Mucosa of rectum (tissue), 2 donors: ENCODE results near the gene CHRNG.

Experiments
- H3K27ac ChIP-seq, 2 donors: one replicate each; pipeline ENCODE4 v1.7.0; 2013; ENCODE audit warnings: inconsistent platforms in 2 of 2, low read depth in 2 of 2, low read length in 2 of 2
- H3K27me3 ChIP-seq, 2 donors: one replicate each; pipeline ENCODE4 v1.7.0; 2013; ENCODE audit warnings: low read length in 2 of 2; ENCODE audit not compliant: control insufficient read depth in 2 of 2, insufficient read depth in 2 of 2
- H3K36me3 ChIP-seq, 2 donors: one replicate each; pipeline ENCODE4 v1.7.0; 2013; ENCODE audit warnings: low read length in 2 of 2; ENCODE audit not compliant: control insufficient read depth in 2 of 2, insufficient read depth in 2 of 2
- H3K4me1 ChIP-seq, 2 donors: one replicate each; pipeline ENCODE4 v1.7.0; 2013; ENCODE audit warnings: low read length in 2 of 2, mild to moderate bottlenecking in 1 of 2; ENCODE audit not compliant: control insufficient read depth in 2 of 2, insufficient read depth in 2 of 2
- H3K4me3 ChIP-seq, 2 donors: one replicate each; pipeline ENCODE4 v1.7.0; 2013; ENCODE audit warnings: low read length in 2 of 2
- H3K9ac ChIP-seq, 2 donors: one replicate each; pipeline ENCODE4 v1.7.0; 2013; ENCODE audit warnings: low read length in 2 of 2, low read depth in 1 of 2, mild to moderate bottlenecking in 1 of 2
- H3K9me3 ChIP-seq, 2 donors: one replicate each; pipeline ENCODE4 v1.7.0; 2013; ENCODE audit warnings: low read length in 2 of 2; ENCODE audit not compliant: control insufficient read depth in 2 of 2
- donor health status: healthy.
- donor health status: Normal muscosa, but diverticular disease.

CHRNG gene

DNA sequence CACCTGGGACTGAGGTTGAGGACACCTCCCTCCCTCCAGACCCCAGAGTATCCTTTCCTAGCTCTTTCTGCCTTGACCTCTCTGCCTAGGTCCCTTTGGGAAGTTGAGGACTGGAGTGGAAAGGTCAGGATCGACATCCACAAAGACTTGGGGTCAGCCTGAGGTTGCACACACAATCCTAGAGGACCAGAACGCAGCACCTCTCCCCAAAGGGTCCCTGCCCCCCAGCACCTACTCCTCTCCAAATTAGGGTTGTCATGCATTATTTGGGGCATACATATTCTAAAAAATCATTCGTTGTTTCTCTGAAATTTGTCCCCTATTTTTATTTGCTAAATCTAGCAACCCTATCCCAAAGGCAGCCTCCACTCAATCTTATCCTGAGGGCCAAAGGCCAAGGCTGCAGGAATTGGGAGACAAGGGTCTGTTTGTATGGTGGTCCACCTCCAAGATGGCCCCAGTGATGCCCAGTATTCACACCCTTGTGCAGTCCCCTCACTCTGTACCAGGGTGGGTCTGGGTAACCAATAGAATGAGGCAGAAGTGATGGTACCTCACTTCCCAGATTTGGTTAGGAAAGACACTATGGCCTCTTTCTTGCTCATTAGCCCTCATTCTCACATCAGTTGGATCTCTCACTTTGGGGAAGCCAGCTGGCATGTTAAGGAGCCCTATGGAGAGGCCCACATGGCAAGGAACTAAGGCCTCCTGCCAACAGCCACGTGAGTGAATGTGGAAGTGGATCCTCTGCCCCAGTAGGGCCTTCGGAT lies 3.5 kb upstream of the CHRNG start:
- no peaks in the 10 kb centered on the region for H3K4me1 ChIP-seq

DNA sequence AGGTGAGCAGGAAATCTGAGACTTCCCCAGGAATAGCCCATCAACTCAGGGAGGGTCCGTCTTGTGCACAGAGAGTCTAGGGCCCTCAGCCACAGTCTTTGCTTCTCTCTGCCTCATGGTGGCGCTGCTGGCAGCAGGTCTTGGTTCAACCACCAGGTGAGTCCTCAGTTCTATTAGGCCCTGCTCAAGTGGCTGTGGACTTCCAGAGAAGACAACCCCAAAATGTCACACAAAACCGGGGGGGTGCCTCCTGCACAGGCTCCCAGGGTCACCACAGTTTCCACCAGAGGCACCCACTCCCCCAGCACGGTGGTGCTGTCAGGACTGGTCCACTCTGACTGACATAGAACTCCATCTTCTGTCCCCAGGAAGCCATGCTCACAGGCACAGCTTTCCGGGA lies 2.4 kb upstream of the CHRNG start:
- H3K36me3 ChIP-seq = no peaks in the 10 kb centered on the region
- H3K9ac ChIP-seq = no peak overlapping the region
- peaks cover 5 to 6% of the 10 kb centered on the region in 2 donors for H3K27me3 ChIP-seq
- peaks cover 0 to 3% of the 10 kb centered on the region in 2 donors for H3K9me3 ChIP-seq
- no peaks in the 10 kb centered on the region for H3K4me1 ChIP-seq
- no peak overlapping the region for H3K4me3 ChIP-seq
- no peak overlapping the region for H3K27ac ChIP-seq

More for the DNA sequence above, 3.5 kb upstream of the CHRNG start:
- peaks cover 5 to 6% of the 10 kb centered on the region in 2 donors for H3K27me3 ChIP-seq
- H3K36me3 ChIP-seq = no peaks in the 10 kb centered on the region
- H3K4me3 ChIP-seq = no peak overlapping the region
- no peak overlapping the region for H3K27ac ChIP-seq
- peaks cover 0 to 3% of the 10 kb centered on the region in 2 donors for H3K9me3 ChIP-seq
- no peak overlapping the region for H3K9ac ChIP-seq

DNA sequence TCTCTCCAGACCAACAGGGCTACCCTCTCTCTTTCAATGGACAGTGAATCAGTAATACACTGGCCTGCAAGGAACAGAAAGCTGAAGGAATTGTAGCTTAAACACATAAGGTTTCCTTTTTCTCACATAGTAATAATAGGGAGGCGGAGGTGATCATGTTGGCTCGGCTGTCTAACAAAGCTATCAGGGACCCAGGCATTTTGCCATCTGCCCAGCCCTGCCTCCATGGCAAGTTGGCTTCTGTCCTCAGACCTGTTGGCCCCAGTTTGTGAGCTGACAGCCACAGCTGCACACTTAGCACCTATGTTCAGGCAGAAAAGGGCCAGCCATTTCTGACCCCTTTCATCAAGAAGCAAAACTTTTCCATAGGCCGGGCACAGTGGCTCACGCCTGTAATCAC lies 2.0 kb upstream of the CHRNG start:
- Histone ChIP-seq H3K27ac (no peak overlapping the region), H3K27me3 (peaks cover 5 to 6% of the 10 kb centered on the region in 2 donors), H3K9ac (no peak overlapping the region)

DNA sequence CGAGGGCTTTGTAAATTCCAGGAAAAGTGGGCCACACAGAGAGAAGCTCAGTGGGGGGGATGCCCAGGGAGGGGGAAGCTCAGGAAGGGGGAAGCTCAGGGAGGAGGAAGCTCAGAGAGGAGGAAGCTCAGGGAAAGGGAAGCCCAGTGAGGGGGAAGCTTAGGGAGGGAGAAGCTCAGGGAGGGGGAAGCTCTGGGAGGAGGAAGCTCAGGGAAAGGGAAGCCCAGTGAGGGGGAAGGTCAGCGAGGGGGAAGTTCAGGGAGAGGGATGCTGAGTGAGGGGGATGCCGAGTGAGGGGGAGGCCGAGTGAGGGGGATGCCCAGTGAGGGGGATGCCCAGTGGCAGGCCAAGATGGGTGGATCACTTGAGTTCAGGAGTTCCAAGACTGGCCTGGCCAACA lies 821 bp upstream of the CHRNG start:
- Histone ChIP-seq H3K27ac (no peak overlapping the region), H3K9me3 (peaks cover 0 to 3% of the 10 kb centered on the region in 2 donors), H3K4me1 (no peaks in the 10 kb centered on the region), H3K36me3 (no peaks in the 10 kb centered on the region), H3K27me3 (peaks cover 5 to 6% of the 10 kb centered on the region in 2 donors), H3K4me3 (no peak overlapping the region), H3K9ac (no peak overlapping the region)

More for the DNA sequence above, 2.0 kb upstream of the CHRNG start:
- no peaks in the 10 kb centered on the region for H3K4me1 ChIP-seq
- H3K9me3 ChIP-seq = peaks cover 0 to 3% of the 10 kb centered on the region in 2 donors
- H3K4me3 ChIP-seq = no peak overlapping the region
- H3K36me3 ChIP-seq = no peaks in the 10 kb centered on the region

DNA sequence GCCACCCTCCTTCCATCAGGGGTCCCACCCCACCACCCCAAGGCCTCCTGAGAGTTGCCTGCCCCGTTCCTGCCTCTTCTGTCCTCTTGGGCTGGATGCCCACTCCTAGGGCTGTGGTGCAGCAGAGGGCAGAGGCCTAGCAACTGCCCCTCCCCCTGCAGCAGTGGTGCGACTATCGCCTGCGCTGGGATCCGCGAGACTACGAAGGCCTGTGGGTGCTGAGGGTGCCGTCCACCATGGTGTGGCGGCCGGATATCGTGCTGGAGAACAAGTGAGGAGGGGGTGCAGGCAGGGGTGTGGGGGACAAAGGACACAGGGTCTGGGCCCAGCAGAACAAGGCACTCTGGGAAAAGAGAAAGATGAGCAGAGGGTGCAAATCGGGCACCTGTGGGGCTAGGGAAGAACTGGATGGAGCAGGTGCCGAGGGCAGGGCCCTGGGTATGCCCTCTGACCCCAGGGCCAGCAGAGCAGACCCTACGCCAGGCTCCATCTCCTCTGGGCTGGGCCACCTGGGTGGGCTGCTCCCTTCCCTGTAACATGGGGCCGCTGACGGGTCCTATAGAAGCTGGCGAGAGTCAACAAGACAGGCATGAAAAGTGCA lies 1.0 kb downstream of the CHRNG start:
- H3K27ac ChIP-seq = no peak overlapping the region
- H3K36me3 ChIP-seq = peaks cover 0 to under 1% of the 10 kb centered on the region in 2 donors
- no peak overlapping the region for H3K4me3 ChIP-seq
- H3K4me1 ChIP-seq = no peaks in the 10 kb centered on the region
- H3K9me3 ChIP-seq = peaks cover 0 to 3% of the 10 kb centered on the region in 2 donors
- peaks cover 5 to 6% of the 10 kb centered on the region in 2 donors for H3K27me3 ChIP-seq
- no peak overlapping the region for H3K9ac ChIP-seq

DNA sequence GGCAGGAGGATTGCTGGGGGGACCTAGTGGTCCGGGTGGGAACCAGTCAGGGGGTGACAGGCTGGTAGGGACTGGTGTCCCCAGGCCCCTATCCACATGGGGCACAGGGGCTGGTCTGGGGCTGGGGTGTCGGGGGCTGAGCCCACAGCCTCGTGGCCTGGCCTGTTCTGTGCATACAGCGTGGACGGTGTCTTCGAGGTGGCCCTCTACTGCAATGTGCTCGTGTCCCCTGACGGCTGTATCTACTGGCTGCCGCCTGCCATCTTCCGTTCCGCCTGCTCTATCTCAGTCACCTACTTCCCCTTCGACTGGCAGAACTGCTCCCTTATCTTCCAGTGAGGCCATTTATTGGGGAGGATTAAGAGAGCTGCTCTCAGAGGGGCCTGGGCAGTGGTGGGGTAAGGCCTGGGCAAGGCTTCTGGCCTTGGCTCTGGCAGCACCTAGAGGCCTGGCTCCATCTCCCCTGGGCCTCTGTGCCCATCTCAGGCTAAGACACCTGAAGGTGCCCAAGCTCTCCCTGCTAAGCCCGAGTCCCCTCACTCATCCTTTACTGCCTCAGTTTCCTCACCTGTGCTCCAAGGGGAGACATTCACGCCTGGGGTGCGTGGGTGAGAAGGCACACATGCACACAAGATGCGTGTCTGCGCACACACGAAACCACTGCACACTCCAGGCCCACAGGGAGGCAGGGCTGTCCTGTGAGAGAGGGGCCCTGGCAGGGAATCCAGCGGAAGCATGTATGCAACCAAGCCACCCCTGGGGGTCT lies 1.9 kb downstream of the CHRNG start:
- Histone ChIP-seq H3K36me3 (peaks cover 0 to 3% of the 10 kb centered on the region in 2 donors), H3K4me1 (no peaks in the 10 kb centered on the region), H3K27me3 (peaks cover 5 to 6% of the 10 kb centered on the region in 2 donors), H3K9me3 (no peaks in the 10 kb centered on the region), H3K4me3 (no peak overlapping the region), H3K27ac (no peak overlapping the region), H3K9ac (no peak overlapping the region)

DNA sequence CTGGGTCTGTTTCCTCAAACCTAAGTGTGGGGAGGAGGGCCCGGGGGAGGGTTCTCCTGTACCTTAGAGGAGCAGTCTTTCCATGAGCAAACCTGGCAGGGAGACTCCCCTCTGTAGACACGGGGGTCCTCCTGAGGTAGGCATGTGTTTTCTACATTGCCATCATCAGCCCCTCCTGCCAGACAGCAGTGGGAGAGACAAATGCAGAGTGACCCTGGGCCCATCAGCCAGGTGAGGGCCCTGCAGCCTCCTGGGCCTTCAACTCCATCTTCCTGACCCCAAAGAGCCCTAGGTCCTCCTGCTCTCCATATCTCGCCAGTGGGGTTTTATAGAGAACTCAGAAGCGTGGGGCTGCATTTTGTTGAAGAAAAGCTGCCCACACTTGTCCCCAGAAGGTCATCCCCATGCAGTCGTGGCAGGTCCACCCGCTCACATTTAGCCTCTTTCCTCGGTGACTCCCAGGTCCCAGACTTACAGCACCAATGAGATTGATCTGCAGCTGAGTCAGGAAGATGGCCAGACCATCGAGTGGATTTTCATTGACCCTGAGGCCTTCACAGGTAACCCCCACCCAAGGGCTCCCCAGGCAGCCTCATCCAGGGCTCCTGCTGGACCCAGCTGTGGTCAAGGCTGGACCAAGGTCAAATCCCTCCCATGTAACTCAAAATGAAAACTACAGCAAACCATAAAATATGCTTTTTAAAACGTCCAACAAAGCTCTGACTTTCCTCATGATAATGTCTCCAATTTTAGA lies 2.6 kb downstream of the CHRNG start:
- Histone ChIP-seq H3K36me3 (peaks cover 0 to 5% of the 10 kb centered on the region in 2 donors), H3K9me3 (no peaks in the 10 kb centered on the region), H3K9ac (no peak overlapping the region), H3K27me3 (peaks cover 5 to 6% of the 10 kb centered on the region in 2 donors), H3K27ac (no peak overlapping the region), H3K4me1 (no peaks in the 10 kb centered on the region), H3K4me3 (no peak overlapping the region)

DNA sequence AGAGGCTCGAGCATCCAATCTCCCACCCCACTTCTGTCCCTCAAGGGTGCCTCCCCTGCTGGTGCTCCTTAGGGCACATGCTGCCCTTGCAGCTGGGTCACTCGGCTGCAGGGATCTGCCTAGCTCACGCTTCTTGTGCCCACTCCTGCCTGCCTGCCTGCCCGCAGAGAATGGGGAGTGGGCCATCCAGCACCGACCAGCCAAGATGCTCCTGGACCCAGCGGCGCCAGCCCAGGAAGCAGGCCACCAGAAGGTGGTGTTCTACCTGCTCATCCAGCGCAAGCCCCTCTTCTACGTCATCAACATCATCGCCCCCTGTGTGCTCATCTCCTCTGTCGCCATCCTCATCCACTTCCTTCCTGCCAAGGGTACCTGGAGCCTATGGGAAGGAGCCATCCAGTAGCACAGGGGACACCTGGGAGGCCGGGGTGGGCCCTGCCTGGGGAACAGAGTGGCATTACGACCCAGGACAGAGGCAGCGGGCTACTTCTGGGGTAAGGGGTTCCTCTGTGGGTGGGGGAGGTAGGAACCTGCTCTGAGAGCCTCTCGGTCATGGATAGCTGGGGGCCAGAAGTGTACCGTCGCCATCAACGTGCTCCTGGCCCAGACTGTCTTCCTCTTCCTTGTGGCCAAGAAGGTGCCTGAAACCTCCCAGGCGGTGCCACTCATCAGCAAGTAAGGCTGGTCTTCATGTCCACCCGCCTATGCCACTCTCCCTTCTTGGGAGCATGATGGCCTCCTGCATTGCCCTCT lies 3.4 kb downstream of the CHRNG start:
- no peaks in the 10 kb centered on the region for H3K4me1 ChIP-seq

DNA sequence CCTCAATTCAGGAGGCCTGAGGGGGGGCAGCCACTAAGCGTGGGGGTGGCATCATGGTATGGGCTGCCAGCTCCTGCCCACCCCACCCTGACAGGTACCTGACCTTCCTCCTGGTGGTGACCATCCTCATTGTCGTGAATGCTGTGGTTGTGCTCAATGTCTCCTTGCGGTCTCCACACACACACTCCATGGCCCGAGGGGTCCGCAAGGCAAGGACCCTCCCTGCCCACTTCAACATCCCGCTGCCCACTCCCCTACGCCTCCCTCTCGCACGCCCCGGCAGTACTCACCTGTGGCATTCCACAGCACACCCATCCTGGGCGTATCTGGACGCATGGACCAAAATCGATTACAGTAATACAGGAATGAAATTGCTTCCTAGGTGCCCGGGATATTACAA lies 4.0 kb downstream of the CHRNG start:
- peaks cover 5 to 6% of the 10 kb centered on the region in 2 donors for H3K27me3 ChIP-seq
- no peaks in the 10 kb centered on the region for H3K4me1 ChIP-seq
- H3K9ac ChIP-seq = no peak overlapping the region

More for the DNA sequence above, 3.4 kb downstream of the CHRNG start:
- no peak overlapping the region for H3K27ac ChIP-seq
- no peak overlapping the region for H3K4me3 ChIP-seq
- H3K27me3 ChIP-seq = peaks cover 5 to 6% of the 10 kb centered on the region in 2 donors
- H3K9me3 ChIP-seq = no peaks in the 10 kb centered on the region
- H3K36me3 ChIP-seq = peaks cover 0 to 5% of the 10 kb centered on the region in 2 donors
- no peak overlapping the region for H3K9ac ChIP-seq

More for the DNA sequence above, 4.0 kb downstream of the CHRNG start:
- Histone ChIP-seq H3K27ac (no peak overlapping the region), H3K36me3 (peaks cover 0 to 5% of the 10 kb centered on the region in 2 donors), H3K9me3 (no peaks in the 10 kb centered on the region), H3K4me3 (no peak overlapping the region)
